Skin epidermis (tissue), 12 donors: ENCODE data around the gene NT5DC1.

Source experiments
- H3K27ac ChIP-seq, 21 experiments: fragments of 200-600 bp; sonication (generic) in 11 of 21; one replicate each; pipeline ENCODE4 v1.5.0; 2020; ENCODE audit warnings: mild to moderate bottlenecking in 3 of 21, inconsistent platforms in 2 of 21, moderate library complexity in 2 of 21
- H3K4me3 ChIP-seq, 7 experiments: fragments of 200-600 bp; sonication (generic) in 2 of 7; one replicate each; pipeline ENCODE4 v1.5.0; 2020; ENCODE audit warnings: inconsistent platforms in 2 of 7, mild to moderate bottlenecking in 2 of 7, moderate library complexity in 1 of 7

Gene NT5DC1

GRCh38 chr6:116100419-116101301 is at the start of gene NT5DC1:
TSS of gene NT5DC1 (plus strand) at chr6:116100853. CDS start at chr6:116100931, 78 bp downstream.
- peak within 1 kb of the TSS; percentile 59 to 94 (median 86) for H3K27ac ChIP-seq

DNA sequence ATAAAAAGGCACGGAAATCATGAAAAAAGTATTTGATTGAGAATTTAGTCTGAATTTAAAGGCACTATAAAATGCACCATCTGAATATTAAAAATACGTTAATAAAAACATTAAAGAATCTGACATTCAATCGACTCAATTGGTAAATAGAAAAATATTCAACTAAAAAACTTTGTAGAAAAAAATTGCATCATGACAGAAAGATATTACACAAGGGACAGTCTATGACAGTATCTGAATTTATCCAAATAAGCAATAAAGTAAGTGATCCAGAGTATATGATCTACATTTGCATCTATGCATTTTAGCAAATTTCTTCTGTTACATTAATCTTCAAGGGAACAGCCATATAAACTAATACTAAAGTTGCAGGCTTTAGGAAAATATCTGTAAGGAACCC is 49.4 kb upstream of the NT5DC1 start:
- no peak overlapping the region for H3K4me3 ChIP-seq
- H3K27ac ChIP-seq = no peak overlapping the region

More at GRCh38 chr6:116100419-116101301, at the start of gene NT5DC1:
- peak within 1 kb of the TSS; percentile 68 to 84 (median 72) for H3K4me3 ChIP-seq

- no peak overlapping the region for H3K27ac ChIP-seq
- no peak overlapping the region for H3K4me3 ChIP-seq
These were observed 45.1 kb upstream of the NT5DC1 start for GRCh38 chr6:116055513-116055912.

DNA sequence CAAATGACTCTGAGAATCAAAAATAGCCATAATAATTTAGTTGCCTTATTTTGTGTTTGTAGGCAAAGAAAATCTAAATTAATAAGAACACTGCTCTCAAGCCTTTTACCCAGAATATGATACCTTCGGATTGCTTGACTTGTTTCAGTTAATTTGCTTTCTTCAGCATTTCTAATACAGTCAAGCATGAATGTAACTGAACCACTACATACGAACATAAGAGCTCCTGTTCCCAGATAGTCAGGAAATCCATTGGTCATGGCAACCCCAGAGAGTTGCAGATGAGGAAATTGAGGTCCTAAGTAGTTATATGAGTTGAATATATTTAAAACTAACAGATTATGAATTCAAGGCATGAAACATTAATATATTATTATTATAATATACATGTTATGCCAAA is 42.9 kb upstream of the NT5DC1 start:
- no peak overlapping the region for H3K27ac ChIP-seq
- no peak overlapping the region for H3K4me3 ChIP-seq

DNA sequence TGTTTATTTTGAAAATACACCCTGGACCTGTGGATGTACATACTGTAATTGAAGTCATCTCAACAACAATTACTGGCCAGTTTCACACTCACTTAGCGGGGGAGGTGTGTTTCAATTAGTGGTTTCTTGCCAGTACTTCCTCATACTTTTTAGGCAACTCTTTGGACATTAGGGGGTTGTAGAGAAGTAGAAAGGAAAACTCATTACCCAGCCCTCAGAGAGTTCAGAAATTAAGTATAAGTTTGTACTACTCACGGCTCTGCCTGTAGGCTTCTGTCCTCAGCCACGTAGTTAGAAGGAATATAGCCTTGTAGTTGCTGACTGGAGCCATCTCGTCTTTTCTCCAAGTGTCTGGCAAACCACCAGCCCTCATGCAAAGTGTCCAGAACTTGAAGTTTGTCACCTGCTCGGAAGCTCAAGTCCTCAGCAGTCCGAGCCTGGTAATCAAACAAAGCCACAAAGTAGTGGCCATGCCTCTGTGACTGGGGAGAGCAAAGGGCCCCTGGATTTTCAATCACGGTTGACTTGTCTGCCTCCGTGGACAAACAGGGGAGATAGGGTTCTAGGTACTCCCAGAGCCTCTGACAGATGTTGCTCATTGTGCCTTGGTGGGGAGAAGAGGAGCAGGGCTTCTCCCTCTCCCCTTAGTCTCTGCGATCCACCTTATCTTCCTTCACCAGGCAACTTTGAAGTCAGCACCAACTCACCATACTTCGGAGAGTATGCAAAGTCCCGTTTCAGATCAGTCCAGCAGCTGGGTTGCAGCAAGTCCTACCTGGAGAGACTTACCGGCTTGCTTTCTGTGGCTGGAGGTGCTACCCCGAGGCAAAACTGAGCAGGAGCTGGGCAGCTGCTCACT is 40.7 kb upstream of the NT5DC1 start:
- peak overlapping the region in 20 of 21 experiments; percentile 37 to 83 (median 68) for H3K27ac ChIP-seq
- peak overlapping the region; percentile 31 to 53 (median 36) for H3K4me3 ChIP-seq

GRCh38 chr6:116060572-116061283 is 39.9 kb upstream of the NT5DC1 start, which contains the start of gene FRK:
TSS of gene FRK (minus strand) at chr6:116060891. CDS start at chr6:116060311, 580 bp downstream.
- Histone ChIP-seq H3K27ac (peak within 1 kb of the TSS in 20 of 21 experiments; percentile 37 to 83 (median 68)), H3K4me3 (peak within 1 kb of the TSS; percentile 31 to 53 (median 36))

DNA sequence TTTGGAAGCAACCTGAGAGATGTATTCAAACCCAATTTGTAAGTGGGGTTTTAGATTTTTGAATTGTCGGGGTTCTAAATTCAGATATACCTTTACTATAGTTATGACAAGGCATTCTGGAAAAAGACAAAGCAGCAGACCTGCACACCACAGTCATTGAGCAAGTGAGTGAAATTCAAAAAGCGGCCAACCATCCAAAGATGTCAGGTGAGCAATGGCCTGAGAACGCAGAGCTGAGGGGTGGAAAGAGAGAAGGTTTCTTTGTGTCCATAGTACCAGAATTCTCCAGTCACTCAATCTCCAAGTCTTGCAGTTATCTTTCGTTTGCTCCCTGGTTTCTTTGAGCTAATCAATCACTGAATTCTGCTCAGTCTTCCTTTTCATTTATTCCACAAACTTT is 38.2 kb upstream of the NT5DC1 start:
- Histone ChIP-seq H3K4me3 (no peak overlapping the region), H3K27ac (no peak overlapping the region)

GRCh38 chr6:116064666-116065065 is 36.0 kb upstream of the NT5DC1 start:
- Histone ChIP-seq H3K4me3 (no peak overlapping the region), H3K27ac (no peak overlapping the region)

DNA sequence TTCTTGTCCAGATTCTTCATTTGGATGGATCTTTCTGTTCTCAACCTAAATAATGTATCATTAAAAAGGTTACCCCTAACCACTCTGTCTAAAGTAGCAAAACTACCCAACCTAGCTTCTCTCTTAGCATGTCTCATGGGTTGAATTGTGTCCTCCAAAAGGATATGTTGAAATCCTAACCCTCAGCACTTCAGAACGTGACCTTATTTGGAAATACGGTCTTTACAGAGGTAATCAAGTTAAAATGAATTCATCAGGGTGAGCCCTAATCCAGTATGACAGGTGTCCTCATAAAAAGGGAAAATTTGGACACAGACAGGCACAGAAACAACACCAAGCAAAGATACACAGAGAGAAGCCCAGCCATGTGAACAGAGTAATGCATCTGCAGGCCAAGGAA is 33.9 kb upstream of the NT5DC1 start:
- H3K27ac ChIP-seq = no peak overlapping the region
- H3K4me3 ChIP-seq = no peak overlapping the region

DNA sequence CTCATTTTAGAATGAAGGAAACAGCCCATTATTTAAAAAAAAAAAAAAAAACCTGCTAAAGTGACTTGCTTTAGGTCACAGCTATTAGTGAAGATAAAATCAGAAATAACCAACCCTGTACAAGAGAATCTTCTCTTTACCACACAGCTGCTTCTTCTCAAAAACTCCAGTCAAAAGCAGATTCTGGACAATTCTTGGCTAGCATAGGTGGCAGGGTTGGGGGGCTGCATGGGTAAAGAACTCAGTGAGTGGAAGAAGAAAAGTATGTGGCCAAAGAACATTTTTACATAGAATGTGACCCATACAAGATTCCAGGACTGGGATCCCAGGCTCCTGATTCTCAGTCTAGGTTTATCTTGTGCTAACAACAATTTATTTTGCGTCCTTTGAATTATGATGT is 30.6 kb upstream of the NT5DC1 start:
- Histone ChIP-seq H3K27ac (no peak overlapping the region), H3K4me3 (no peak overlapping the region)

GRCh38 chr6:116070616-116071389 is 29.9 kb upstream of the NT5DC1 start:
- no peak overlapping the region for H3K27ac ChIP-seq
- H3K4me3 ChIP-seq = no peak overlapping the region

- H3K27ac ChIP-seq = no peak overlapping the region
- no peak overlapping the region for H3K4me3 ChIP-seq
These were observed 28.3 kb upstream of the NT5DC1 start for GRCh38 chr6:116072368-116072767.

- H3K27ac ChIP-seq = no peak overlapping the region
- no peak overlapping the region for H3K4me3 ChIP-seq
These were observed 26.8 kb upstream of the NT5DC1 start for GRCh38 chr6:116073765-116074440.

- Histone ChIP-seq H3K27ac (no peak overlapping the region), H3K4me3 (no peak overlapping the region)
These were observed 25.8 kb upstream of the NT5DC1 start for GRCh38 chr6:116074732-116075390.

DNA sequence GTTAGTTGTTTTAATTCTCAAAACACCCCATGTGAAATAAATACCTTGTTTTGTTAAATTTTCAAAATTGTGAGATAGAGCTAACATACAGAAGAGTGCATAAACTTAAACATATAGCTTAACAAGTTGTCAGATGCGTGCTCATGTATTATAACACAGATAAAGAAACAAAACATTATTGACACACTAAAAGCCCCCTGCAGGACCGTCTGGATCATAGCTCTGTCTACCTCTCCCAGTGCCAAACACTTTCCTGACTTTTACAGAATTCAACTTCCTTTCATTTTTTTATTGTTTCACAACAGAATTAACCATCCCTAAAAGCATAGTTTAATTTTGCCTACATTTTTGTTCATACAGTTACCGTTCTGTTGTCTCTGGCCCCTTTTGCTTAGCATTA is 22.1 kb upstream of the NT5DC1 start:
- no peak overlapping the region for H3K27ac ChIP-seq

DNA sequence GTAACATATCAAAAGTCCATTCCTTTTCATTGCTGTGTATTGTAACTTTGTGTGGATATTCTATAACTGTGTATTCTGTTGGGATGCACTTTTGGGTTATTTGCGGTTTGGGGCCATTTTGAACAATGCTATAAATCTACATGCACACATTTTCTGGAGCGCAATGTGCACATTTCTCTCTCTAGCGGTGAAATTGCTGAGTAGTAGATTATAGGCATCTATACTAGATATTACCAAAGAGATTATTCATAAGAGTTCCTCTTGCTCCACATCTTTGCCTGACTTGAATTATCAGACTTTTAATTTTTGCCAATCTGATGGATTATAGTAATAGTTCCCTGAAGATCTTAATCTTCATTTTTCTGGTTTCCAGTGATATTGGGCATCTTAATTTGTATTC is 21.7 kb upstream of the NT5DC1 start:
- no peak overlapping the region for H3K4me3 ChIP-seq
- H3K27ac ChIP-seq = no peak overlapping the region

More for the DNA sequence above, 22.1 kb upstream of the NT5DC1 start:
- H3K4me3 ChIP-seq = no peak overlapping the region

DNA sequence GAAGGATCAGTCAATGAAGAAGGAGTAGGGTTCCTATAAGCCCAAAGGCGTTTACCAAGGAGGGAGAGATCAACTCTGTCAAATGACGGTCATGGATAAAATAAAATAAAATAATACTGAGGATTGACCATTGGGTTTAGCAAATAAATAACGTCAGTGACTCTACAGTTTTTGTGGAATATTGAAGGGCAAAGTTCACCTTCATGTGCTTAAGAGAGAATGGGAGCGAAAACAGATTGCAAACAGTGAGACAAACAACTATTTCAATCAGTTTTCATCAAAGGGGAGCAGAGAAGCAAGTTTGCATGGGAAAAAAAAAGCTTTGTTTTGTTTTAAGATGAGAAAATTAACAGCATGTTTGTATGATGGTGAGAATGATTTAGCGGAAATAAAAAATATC is 17.6 kb upstream of the NT5DC1 start:
- no peak overlapping the region for H3K27ac ChIP-seq

GRCh38 chr6:116084284-116084683 is 16.4 kb upstream of the NT5DC1 start:
- H3K4me3 ChIP-seq = no peak overlapping the region
- H3K27ac ChIP-seq = no peak overlapping the region

More for the DNA sequence above, 17.6 kb upstream of the NT5DC1 start:
- H3K4me3 ChIP-seq = no peak overlapping the region
